ENCODE data around the gene ARHGAP4. TPM values are rescaled to one million over a fixed set of nuclear protein-coding genes. Genes with fewer than 3 reads are reported as not detected.

The ARHGAP4 gene
- polyA plus RNA-seq, 3 donors from 2014 or later: 54.6 to 122 (median 75.7) TPM

DNA sequence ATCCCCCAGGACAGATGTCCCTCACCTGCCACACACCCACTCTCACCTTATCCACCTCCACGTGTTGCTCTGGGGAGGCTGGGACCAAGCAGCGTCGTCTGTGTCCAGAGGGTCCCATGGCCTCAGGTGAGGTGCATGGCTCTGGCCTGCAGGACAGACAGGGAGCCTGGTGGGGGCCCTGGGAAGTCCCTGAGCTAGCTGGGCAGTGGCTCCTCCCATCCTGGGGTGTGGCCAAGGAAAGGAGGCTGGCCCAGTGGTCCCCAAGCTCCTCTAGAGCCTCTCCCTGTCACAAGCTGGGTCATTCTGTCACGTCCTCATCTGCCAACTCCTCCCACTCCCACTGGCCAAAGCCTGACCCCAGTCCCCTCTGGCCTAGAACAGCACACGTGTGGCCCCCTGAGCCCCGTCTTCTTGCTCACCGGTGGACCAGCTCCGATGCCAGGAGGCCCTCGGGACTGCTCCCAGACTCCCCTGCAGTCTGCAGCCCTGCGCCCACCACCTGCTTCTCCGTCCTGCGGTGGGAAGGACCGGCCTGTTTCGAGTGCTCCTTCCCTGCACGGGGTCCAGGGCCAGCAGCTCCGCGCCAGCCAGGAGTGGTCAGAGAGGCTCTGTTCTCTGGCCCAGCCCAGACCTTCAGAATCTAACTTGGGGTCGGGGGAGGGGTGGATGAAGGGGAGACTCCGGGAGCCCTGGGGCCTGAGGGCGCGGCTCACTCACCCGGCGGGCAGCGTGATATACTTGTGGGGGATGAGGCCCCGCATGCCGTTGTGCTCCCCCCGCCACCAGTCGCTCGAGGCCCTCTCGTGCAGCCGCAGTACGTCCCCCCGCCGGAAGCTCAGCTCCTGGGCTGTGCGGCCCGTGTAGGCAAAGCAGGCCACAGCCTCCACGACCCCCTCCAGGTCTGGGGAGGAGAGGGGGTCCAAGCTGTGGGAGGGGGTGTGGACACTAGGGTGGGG is 16.8 kb downstream of the ARHGAP4 start:
- peaks cover 23 to 26% of the 10 kb centered on the region in 2 donors for H3K4me1 Mint-ChIP-seq
- H3K36me3 Mint-ChIP-seq: peaks cover 5 to 10% (median 7%) of the 10 kb centered on the region in 3 donors
- peak overlapping the region in 2 of 6 donors; percentile 10 to 20 for H3K27ac Mint-ChIP-seq
- H3K9me3 Mint-ChIP-seq: no peaks in the 10 kb centered on the region
- no peak overlapping the region for H3K4me3 Mint-ChIP-seq
- DNase-seq: no peak
- peaks cover 3 to 9% (median 6%) of the 10 kb centered on the region in 3 donors for H3K27me3 Mint-ChIP-seq (ENCODE audit: low read depth in 3 of 3)

DNA sequence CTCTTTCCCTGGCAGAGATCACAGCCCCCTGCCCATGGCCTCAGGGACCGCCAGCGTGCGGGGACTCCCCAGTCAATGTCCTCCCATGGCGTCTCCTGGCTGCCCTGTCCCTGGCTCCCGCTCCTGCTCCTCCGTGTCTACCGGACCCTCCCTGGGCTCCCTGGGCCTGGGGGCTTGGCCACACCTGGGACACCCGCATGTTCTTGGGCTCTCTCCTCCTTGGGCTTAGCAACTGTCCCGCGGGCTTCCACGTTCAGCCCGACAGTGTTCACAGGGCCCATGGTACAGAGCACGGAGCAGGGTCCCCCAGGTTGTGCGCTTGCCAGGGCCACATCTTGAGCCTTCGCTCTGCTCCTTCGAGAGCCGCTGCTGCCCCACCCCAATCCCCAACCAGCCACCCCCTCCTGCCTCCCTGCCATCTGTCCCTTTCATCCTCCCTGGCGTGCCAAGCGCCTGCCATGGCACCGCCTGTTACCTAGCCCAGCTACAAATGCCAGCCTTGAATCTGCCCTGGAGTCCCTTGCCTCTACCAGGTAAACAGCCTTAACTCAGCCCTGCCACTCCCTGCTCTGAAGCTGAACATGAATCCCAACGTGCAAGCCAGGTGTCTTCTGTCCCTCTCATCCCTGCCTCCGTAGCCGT is 17.7 kb downstream of the ARHGAP4 start:
- Mint-ChIP-seq H3K27me3 (ENCODE audit: low read depth in 3 of 3) (peaks cover 5 to 10% (median 9%) of the 10 kb centered on the region in 3 donors), H3K9me3 (no peaks in the 10 kb centered on the region), H3K36me3 (peaks cover 5 to 7% (median 7%) of the 10 kb centered on the region in 3 donors), H3K4me1 (peaks cover 31 to 34% of the 10 kb centered on the region in 2 donors), H3K27ac (peak overlapping the region in 4 of 6 donors; percentile 10 to 77 (median 42)), H3K4me3 (no peak overlapping the region)
- DNase-seq: no peak

- H3K4me1 Mint-ChIP-seq: peaks cover 35 to 39% of the 10 kb centered on the region in 2 donors
- DNase-seq: no peak
- H3K4me3 Mint-ChIP-seq: no peak overlapping the region
- peak overlapping the region in 2 of 6 donors; percentile 62 to 88 for H3K27ac Mint-ChIP-seq
- H3K36me3 Mint-ChIP-seq: peaks cover 5 to 7% (median 7%) of the 10 kb centered on the region in 3 donors
- H3K27me3 Mint-ChIP-seq (ENCODE audit: low read depth in 3 of 3): peaks cover 3 to 10% (median 9%) of the 10 kb centered on the region in 3 donors
- no peaks in the 10 kb centered on the region for H3K9me3 Mint-ChIP-seq
Observed at GRCh38 chrX:153907456-153907855, 18.6 kb downstream of the ARHGAP4 start.

DNA sequence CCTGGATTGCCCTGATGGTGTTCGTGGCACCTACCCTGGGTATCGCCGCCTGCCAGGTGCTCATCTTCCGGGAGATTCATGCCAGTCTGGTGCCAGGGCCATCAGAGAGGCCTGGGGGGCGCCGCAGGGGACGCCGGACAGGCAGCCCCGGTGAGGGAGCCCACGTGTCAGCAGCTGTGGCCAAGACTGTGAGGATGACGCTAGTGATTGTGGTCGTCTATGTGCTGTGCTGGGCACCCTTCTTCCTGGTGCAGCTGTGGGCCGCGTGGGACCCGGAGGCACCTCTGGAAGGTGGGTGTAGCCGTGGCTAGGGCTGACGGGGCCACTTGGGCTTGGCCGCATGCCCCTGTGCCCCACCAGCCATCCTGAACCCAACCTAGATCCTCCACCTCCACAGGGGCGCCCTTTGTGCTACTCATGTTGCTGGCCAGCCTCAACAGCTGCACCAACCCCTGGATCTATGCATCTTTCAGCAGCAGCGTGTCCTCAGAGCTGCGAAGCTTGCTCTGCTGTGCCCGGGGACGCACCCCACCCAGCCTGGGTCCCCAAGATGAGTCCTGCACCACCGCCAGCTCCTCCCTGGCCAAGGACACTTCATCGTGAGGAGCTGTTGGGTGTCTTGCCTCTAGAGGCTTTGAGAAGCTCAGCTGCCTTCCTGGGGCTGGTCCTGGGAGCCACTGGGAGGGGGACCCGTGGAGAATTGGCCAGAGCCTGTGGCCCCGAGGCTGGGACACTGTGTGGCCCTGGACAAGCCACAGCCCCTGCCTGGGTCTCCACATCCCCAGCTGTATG is 19.7 kb downstream of the ARHGAP4 start:
- peak overlapping the region; percentile 84 to 95 (median 91) for H3K27ac Mint-ChIP-seq
- H3K9me3 Mint-ChIP-seq: no peaks in the 10 kb centered on the region
- peak overlapping the region; percentile 60 to 81 (median 69) for H3K4me3 Mint-ChIP-seq
- H3K36me3 Mint-ChIP-seq: no peaks in the 10 kb centered on the region
- DNase-seq: peak; percentile 78 to 82 (median 81)
- peaks cover 3 to 12% (median 11%) of the 10 kb centered on the region in 3 donors for H3K27me3 Mint-ChIP-seq (ENCODE audit: low read depth in 3 of 3)
- H3K4me1 Mint-ChIP-seq: peaks cover 43 to 44% of the 10 kb centered on the region in 2 donors

DNA sequence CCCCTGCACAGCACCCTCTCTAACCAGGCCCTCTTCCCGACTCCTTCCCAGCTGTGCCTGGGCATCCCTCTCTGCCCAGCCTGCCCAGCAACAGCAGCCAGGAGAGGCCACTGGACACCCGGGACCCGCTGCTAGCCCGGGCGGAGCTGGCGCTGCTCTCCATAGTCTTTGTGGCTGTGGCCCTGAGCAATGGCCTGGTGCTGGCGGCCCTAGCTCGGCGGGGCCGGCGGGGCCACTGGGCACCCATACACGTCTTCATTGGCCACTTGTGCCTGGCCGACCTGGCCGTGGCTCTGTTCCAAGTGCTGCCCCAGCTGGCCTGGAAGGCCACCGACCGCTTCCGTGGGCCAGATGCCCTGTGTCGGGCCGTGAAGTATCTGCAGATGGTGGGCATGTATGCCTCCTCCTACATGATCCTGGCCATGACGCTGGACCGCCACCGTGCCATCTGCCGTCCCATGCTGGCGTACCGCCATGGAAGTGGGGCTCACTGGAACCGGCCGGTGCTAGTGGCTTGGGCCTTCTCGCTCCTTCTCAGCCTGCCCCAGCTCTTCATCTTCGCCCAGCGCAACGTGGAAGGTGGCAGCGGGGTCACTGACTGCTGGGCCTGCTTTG is 20.5 kb downstream of the ARHGAP4 start:
- peak overlapping the region; percentile 60 to 81 (median 69) for H3K4me3 Mint-ChIP-seq
- no peaks in the 10 kb centered on the region for H3K9me3 Mint-ChIP-seq
- peaks cover 3 to 16% (median 12%) of the 10 kb centered on the region in 3 donors for H3K27me3 Mint-ChIP-seq (ENCODE audit: low read depth in 3 of 3)
- peaks cover 48 to 51% of the 10 kb centered on the region in 2 donors for H3K4me1 Mint-ChIP-seq
- no peak for DNase-seq
- H3K36me3 Mint-ChIP-seq: no peaks in the 10 kb centered on the region
- peak overlapping the region; percentile 84 to 95 (median 91) for H3K27ac Mint-ChIP-seq

DNA sequence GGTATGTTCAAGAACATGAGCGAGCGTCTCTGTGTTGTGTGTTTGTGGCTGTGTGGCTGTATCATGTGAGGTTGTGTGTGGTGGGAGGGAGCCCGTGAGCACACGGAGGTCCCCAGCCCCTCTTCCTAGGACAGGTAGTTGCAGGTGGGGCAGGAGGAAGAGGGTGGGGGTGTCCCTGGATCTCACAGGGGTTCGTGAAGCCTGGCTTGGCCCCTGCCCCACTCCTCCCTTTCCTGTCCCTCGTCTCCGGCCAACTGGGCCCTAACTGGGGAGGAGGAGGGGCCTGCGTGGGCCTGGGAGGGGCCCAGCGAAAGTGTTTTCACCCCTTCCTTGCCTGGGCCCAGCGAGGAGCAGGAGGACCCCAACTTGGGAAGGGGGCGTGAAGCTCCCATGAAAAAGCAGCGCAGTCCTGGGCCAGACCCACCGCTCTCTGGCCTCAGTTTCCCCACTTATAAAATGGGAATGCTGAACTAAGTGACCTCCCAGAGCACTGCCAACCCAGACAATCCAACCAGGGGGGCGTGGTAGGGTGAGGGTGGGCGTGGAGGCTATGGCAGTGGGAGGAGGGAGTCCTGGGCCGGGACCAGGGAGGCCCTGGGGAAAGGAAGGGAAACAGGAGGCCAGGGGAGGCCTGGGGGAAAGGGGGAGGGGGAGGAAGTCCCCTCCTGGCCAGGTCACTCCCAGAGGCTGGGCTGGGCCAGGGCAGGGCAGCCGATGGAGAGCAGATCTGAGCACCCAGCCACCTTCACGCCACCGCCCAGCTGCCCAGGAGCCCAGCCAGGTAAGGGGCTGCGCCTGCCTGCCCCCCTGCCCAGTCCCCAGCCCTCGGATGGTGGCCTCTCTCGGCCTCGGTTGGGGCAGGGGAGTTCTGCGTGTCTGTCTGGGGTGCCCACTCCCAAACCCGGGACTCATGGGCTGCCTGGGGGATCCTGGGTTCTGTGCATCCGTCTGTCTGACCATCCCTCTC is 21.8 kb downstream of the ARHGAP4 start, which contains the start of gene AVPR2:
Gene AVPR2 (plus strand): TSS at position 683 of the 967 bp plus-strand sequence. CDS start 473 bp downstream, outside the sequence.
- H3K36me3 Mint-ChIP-seq: no peaks in the 10 kb centered on the region
- H3K9me3 Mint-ChIP-seq: no peaks in the 10 kb centered on the region
- peaks cover 50 to 53% of the 10 kb centered on the region in 2 donors for H3K4me1 Mint-ChIP-seq
- DNase-seq: no peak
- H3K27me3 Mint-ChIP-seq (ENCODE audit: low read depth in 3 of 3): peaks cover 3 to 16% (median 12%) of the 10 kb centered on the region in 3 donors
- H3K4me3 Mint-ChIP-seq: peak within 1 kb of the TSS; percentile 28 to 80 (median 66)
- peak within 1 kb of the TSS in 5 of 6 donors; percentile 86 to 94 (median 88) for H3K27ac Mint-ChIP-seq

- Mint-ChIP-seq H3K27ac (peak overlapping the region in 5 of 6 donors; percentile 79 to 90 (median 86)), H3K4me3 (peak overlapping the region; percentile 12 to 77 (median 60)), H3K36me3 (no peaks in the 10 kb centered on the region), H3K4me1 (peaks cover 50 to 53% of the 10 kb centered on the region in 2 donors), H3K9me3 (no peaks in the 10 kb centered on the region), H3K27me3 (ENCODE audit: low read depth in 3 of 3) (peaks cover 3 to 16% (median 14%) of the 10 kb centered on the region in 3 donors)
- peak in 1 of 3 donors; percentile 28 for DNase-seq
Observed at GRCh38 chrX:153903238-153903980, 22.7 kb downstream of the ARHGAP4 start.

- no peaks in the 10 kb centered on the region for H3K36me3 Mint-ChIP-seq
- peak overlapping the region in 1 of 6 donors; percentile 40 for H3K27ac Mint-ChIP-seq
- H3K4me3 Mint-ChIP-seq: no peak overlapping the region
- no peaks in the 10 kb centered on the region for H3K9me3 Mint-ChIP-seq
- H3K4me1 Mint-ChIP-seq: peaks cover 48 to 53% of the 10 kb centered on the region in 2 donors
- H3K27me3 Mint-ChIP-seq (ENCODE audit: low read depth in 3 of 3): peaks cover 3 to 16% (median 14%) of the 10 kb centered on the region in 3 donors
- no peak for DNase-seq
Observed at GRCh38 chrX:153902385-153902784, 23.7 kb downstream of the ARHGAP4 start.

- Mint-ChIP-seq H3K27ac (peak overlapping the region in 4 of 6 donors; percentile 7 to 62 (median 56)), H3K4me3 (peak overlapping the region in 3 of 5 donors; percentile 29 to 76 (median 37)), H3K9me3 (no peaks in the 10 kb centered on the region), H3K36me3 (no peaks in the 10 kb centered on the region), H3K4me1 (peaks cover 43 to 49% of the 10 kb centered on the region in 2 donors), H3K27me3 (ENCODE audit: low read depth in 3 of 3) (peaks cover 3 to 16% (median 14%) of the 10 kb centered on the region in 3 donors)
- no peak for DNase-seq
Observed at GRCh38 chrX:153901753-153902140, 24.3 kb downstream of the ARHGAP4 start.

DNA sequence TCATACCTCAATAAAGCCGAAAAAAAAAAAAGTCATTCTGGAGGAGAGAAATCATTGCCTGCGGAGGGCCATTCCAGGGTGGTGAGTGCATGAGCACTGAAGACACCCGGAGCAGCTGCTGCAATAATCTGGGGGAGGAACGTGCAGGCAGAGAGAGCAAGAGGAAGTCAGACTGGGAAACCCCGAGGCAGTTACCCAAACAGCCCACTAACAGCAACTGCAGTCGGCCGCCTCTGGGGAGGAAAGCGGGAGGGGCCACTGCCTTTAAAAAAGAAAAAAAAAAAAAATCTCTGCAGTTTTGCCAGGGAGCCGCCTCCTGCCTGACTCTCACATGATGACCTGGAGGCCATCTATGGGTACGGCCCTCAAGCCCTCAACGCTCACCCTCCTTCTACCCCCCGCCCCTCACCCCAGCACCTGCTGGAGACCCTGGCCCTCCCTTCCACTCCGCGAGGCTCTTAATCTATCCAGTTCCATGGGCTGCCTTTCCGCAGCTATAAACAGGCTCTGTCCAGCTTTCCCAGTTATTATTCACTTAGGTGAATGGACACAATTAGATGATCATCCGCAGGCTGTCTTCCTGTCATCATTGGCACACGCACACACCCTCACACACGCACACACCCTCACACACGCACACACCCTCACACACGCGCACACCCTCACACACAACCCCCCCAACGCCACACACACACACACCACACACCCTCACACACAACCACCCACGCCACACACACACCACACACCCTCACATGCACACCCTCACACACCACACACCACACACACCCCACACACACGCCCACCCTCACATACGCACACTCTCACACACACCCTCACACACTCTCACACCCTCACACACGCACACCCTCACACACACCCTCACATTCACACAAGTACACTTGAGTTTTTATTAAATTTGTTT is 25.0 kb downstream of the ARHGAP4 start:
- H3K4me1 Mint-ChIP-seq: peaks cover 36 to 43% of the 10 kb centered on the region in 2 donors
- H3K36me3 Mint-ChIP-seq: no peaks in the 10 kb centered on the region
- DNase-seq: peak; percentile 58 to 60 (median 60)
- no peaks in the 10 kb centered on the region for H3K9me3 Mint-ChIP-seq
- H3K27me3 Mint-ChIP-seq (ENCODE audit: low read depth in 3 of 3): peaks cover 4 to 11% (median 11%) of the 10 kb centered on the region in 3 donors
- H3K4me3 Mint-ChIP-seq: peak overlapping the region; percentile 29 to 76 (median 48)
- peak overlapping the region in 4 of 6 donors; percentile 7 to 81 (median 68) for H3K27ac Mint-ChIP-seq
